Fibroblast of lung (primary cell): ENCODE data around the gene CDCA8. TPM values are rescaled to one million over a fixed set of nuclear protein-coding genes. Genes with fewer than 3 reads are reported as not detected.

Experiments
- DNase-seq, 2 donors: peaks; one replicate each; pipeline versions ENCODE4 v3.0.0 to v3.0.0-alpha.2; 2010; ENCODE audit warnings: low read depth in 2 of 2
- H2AFZ ChIP-seq: 2 replicates; pipeline ENCODE4 v1.5.1; 2012; ENCODE audit warnings: low read length, control low read depth, inconsistent platforms
- H3K27ac ChIP-seq: 2 replicates; pipeline ENCODE4 v1.5.1; 2011; ENCODE audit warnings: low read length, control low read depth; ENCODE audit not compliant: insufficient read depth
- H3K27me3 ChIP-seq: 2 replicates; pipeline ENCODE4 v1.5.1; 2011; ENCODE audit warnings: mild to moderate bottlenecking, low read length; ENCODE audit not compliant: control insufficient read depth, insufficient read depth
- H3K36me3 ChIP-seq: 2 replicates; pipeline ENCODE4 v1.5.1; 2011; ENCODE audit warnings: low read length; ENCODE audit not compliant: control insufficient read depth, insufficient read depth
- H3K4me1 ChIP-seq: 2 replicates; pipeline ENCODE4 v1.5.1; 2011; ENCODE audit warnings: low read length; ENCODE audit not compliant: control insufficient read depth, insufficient read depth; ENCODE audit errors: extremely low read depth
- H3K4me2 ChIP-seq: 2 replicates; pipeline ENCODE4 v1.5.1; 2011; ENCODE audit warnings: low read length, control low read depth; ENCODE audit not compliant: insufficient read depth; ENCODE audit errors: extremely low read depth
- H3K4me3 ChIP-seq, 4 experiments: fragments of 200-600 bp in 1 of 4; sonication (generic) in 1 of 4; replicated peaks in 1 of 4; 2 replicates each; pipeline ENCODE4 v1.5.1; 2011 to 2016; ENCODE audit warnings: low read length in 4 of 4, low read depth in 3 of 4, mild to moderate bottlenecking in 3 of 4, control low read depth in 2 of 4, inconsistent platforms in 1 of 4, mixed read lengths in 1 of 4; ENCODE audit not compliant: insufficient read depth in 1 of 4; ENCODE audit errors: control extremely low read depth in 1 of 4
- H3K79me2 ChIP-seq: 2 replicates; pipeline ENCODE4 v1.5.1; 2012; ENCODE audit warnings: mild to moderate bottlenecking, low read length, inconsistent platforms; ENCODE audit not compliant: control insufficient read depth, insufficient read depth
- H3K9ac ChIP-seq: 2 replicates; pipeline ENCODE4 v1.5.1; 2011; ENCODE audit warnings: mild to moderate bottlenecking, low read length, control low read depth; ENCODE audit not compliant: insufficient read depth
- H3K9me3 ChIP-seq: 2 replicates; pipeline ENCODE4 v1.5.1; 2012; ENCODE audit warnings: low read depth, low read length; ENCODE audit not compliant: control insufficient read depth, insufficient read depth
- H4K20me1 ChIP-seq: 2 replicates; pipeline ENCODE4 v1.5.1; 2011; ENCODE audit warnings: low read length; ENCODE audit not compliant: control insufficient read depth, insufficient read depth; ENCODE audit errors: extremely low read depth
- EZH2 ChIP-seq: IDR thresholded peaks from 2 replicates; pipeline ENCODE4 v1.5.1; 2012; ENCODE audit warnings: low read length, control low read depth, mild to moderate bottlenecking; ENCODE audit errors: missing control alignments
- polyA plus RNA-seq, 2 donors: library from polyadenylated mRNA; depleted of rRNA in 1 of 2; stranded (reverse) in 1 of 2; unstranded in 1 of 2; fragments of >200 nt; gene quantifications; 2 replicates each; pipeline ENCODE4 v1.2.1, GENCODE V29; 2011 to 2012; ENCODE audit warnings: missing spikeins in 1 of 2
- total RNA-seq: library from RNA; depleted of rRNA; stranded (reverse); fragments of >200 nt; gene quantifications from 2 replicates; pipeline ENCODE4 v1.2.1, GENCODE V29; 2014
- TF ChIP-seq, protein P1 (sequence below), 2 donors: IDR thresholded peaks in 1 of 2; conservative IDR thresholded peaks in 1 of 2; 1 replicate in 1 of 2; 2 replicates in 1 of 2; pipeline ENCODE4 v1.5.1; 2011 to 2012; ENCODE audit warnings: low read length in 2 of 2, control low read depth in 1 of 2, inconsistent platforms in 1 of 2, low read depth in 1 of 2, mild to moderate bottlenecking in 1 of 2

Gene CDCA8
- total and polyA plus RNA-seq, 2 donors (not counting 1 experiment from before 2014, with no cell fraction given) = 3.8 to 9.5 TPM

DNA sequence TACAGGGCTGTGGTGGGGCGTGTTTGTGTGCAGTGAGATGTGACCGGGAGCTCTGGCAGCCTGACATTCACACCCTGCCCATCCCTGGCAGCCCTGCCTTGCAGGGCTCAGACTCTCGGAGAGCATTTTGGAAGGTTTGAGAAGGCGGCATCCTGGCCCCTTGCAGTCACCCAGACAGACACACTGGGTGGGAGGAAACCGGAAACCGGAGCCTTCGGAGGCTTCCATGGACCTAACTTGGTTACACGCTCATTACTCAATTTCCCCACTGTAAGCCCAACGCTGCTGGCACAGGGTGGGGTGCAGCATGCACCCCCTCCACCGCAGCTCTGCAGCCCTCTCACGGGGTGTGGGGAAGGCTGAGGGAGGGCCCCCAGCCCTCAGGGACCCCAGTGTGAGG lies 35.4 kb upstream of the CDCA8 start:
- no peak for TF ChIP-seq EZH2
- TF ChIP-seq, protein P1, sequence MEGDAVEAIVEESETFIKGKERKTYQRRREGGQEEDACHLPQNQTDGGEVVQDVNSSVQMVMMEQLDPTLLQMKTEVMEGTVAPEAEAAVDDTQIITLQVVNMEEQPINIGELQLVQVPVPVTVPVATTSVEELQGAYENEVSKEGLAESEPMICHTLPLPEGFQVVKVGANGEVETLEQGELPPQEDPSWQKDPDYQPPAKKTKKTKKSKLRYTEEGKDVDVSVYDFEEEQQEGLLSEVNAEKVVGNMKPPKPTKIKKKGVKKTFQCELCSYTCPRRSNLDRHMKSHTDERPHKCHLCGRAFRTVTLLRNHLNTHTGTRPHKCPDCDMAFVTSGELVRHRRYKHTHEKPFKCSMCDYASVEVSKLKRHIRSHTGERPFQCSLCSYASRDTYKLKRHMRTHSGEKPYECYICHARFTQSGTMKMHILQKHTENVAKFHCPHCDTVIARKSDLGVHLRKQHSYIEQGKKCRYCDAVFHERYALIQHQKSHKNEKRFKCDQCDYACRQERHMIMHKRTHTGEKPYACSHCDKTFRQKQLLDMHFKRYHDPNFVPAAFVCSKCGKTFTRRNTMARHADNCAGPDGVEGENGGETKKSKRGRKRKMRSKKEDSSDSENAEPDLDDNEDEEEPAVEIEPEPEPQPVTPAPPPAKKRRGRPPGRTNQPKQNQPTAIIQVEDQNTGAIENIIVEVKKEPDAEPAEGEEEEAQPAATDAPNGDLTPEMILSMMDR (conservative IDR thresholded peaks at IDR 0.05 in 1 of 2, IDR thresholded peaks at IDR 0.05 in 1 of 2; ENCODE audit: low read depth in 1 of 2, low read length in 2 of 2) = no peak
- no peaks in the 10 kb centered on the region for H3K36me3 ChIP-seq
- H2AFZ ChIP-seq = no peak overlapping the region
- H3K4me3 ChIP-seq = no peak overlapping the region
- no peaks in the 10 kb centered on the region for H3K27me3 ChIP-seq
- no peak overlapping the region for H3K9ac ChIP-seq
- H3K27ac ChIP-seq = no peak overlapping the region
- DNase-seq = no peak
- no peaks in the 10 kb centered on the region for H3K4me1 ChIP-seq
- H3K79me2 ChIP-seq = no peaks in the 10 kb centered on the region
- H3K4me2 ChIP-seq = no peak overlapping the region
- H3K9me3 ChIP-seq = no peaks in the 10 kb centered on the region
- H4K20me1 ChIP-seq = no peaks in the 10 kb centered on the region

DNA sequence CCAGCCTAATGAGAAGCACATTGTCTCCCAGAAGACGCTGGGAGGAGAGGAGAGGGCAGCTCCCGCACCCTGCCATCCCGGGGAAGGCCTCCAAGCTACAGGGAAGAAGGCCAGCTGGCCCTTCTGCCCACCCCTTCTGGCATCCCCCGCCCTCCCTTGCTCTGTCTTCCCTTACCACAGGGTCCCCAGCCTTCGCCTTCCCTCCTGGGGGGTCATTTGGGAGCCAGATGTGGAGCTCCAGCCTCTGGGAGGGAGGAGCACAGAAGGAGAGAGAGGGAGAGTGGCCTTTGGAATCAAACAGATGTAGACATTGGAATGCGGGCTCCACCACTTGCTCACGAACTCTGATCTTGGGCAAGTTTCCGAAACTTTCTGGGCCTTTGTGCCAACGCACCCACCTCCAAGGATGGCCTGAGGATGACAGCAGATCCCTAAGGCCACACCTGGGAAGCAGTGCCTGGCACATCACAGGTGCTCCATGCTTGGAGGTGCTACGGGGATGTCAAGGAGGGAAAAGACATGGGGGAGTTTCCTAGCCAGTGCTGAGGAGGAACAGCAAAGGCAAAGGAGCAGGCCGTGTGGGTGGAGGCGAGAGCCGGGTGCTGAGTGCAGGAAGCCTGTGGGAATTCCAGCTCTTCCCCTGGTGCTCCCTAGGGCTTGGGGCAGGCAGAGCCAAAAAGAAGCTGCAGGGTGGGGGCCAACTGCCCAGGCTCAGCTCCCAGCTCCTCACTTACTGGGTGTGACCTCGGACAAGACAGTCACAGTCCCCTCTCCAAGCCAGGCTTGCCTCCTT lies 34.5 kb upstream of the CDCA8 start:
- no peaks in the 10 kb centered on the region for H3K9me3 ChIP-seq
- no peaks in the 10 kb centered on the region for H3K79me2 ChIP-seq
- no peak overlapping the region for H3K9ac ChIP-seq
- H3K4me3 ChIP-seq = no peak overlapping the region
- H3K27me3 ChIP-seq = no peaks in the 10 kb centered on the region
- H3K27ac ChIP-seq = no peak overlapping the region
- TF ChIP-seq EZH2 = no peak
- TF ChIP-seq, protein P1 (conservative IDR thresholded peaks at IDR 0.05 in 1 of 2, IDR thresholded peaks at IDR 0.05 in 1 of 2; ENCODE audit: low read depth in 1 of 2, low read length in 2 of 2) = no peak
- no peak overlapping the region for H3K4me2 ChIP-seq
- no peaks in the 10 kb centered on the region for H4K20me1 ChIP-seq
- DNase-seq = no peak
- no peak overlapping the region for H2AFZ ChIP-seq
- H3K4me1 ChIP-seq = no peaks in the 10 kb centered on the region
- H3K36me3 ChIP-seq = no peaks in the 10 kb centered on the region

DNA sequence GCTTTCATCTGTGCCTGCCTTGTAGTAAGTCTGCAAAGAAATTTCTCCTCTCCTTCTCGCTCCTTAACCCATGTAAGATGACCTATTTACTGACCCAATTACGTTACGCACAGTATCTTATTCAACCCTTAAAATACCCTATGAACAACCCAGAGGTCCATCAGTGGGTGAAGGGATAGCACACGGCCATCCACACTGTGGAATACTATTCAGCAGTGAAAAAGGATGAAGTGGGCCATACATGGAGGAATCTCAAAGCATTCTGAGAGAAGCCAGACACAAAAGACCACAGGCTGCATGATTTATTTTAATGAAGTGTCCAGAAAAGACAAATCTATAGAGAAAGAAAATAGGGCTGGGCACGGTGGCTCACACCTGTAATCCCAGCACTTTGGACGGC lies 33.8 kb upstream of the CDCA8 start:
- H3K4me1 ChIP-seq = no peaks in the 10 kb centered on the region
- no peak overlapping the region for H3K4me3 ChIP-seq
- H3K79me2 ChIP-seq = no peaks in the 10 kb centered on the region
- no peaks in the 10 kb centered on the region for H3K27me3 ChIP-seq
- no peak for DNase-seq
- H4K20me1 ChIP-seq = no peaks in the 10 kb centered on the region
- no peak overlapping the region for H2AFZ ChIP-seq
- no peak overlapping the region for H3K27ac ChIP-seq
- H3K36me3 ChIP-seq = no peaks in the 10 kb centered on the region
- H3K9ac ChIP-seq = no peak overlapping the region
- no peak overlapping the region for H3K4me2 ChIP-seq
- no peaks in the 10 kb centered on the region for H3K9me3 ChIP-seq
- TF ChIP-seq EZH2 = no peak
- TF ChIP-seq, protein P1 (conservative IDR thresholded peaks at IDR 0.05 in 1 of 2, IDR thresholded peaks at IDR 0.05 in 1 of 2; ENCODE audit: low read depth in 1 of 2, low read length in 2 of 2) = no peak
